Stimulated activated CD4-positive, alpha-beta T cell treated with anti-CD3 and anti-CD28 coated beads, Interleukin-4, amount 100 ng/mL, for 24 hours (primary cell): ENCODE data around the gene R3HCC1L.

Source experiments
- DNase-seq: peaks from one replicate; pipeline ENCODE4 v3.0.0-alpha.2; 2020

Gene R3HCC1L

GRCh38 chr10:98238391-98238790, 103.9 kb downstream of the R3HCC1L start:
- no peak for DNase-seq

DNA sequence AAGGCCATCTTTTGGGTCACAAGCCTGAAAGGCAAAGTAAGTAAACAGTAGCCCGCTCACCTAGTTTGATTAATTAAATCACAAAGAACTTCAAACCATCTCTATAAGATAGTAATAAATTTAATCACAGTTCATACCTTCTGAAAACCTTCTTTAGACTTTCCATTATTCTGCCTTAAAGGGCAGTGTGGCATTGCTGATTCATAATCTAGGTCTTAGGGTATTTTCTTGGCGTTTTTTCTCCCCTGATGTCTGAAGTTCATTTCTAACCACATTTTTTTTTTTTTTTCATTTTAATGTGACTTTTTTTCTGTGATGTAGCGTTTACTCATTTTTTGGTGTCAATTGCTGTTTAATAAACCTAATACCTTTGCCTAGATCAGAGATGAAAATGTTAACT, 106.1 kb downstream of the R3HCC1L start:
- no peak for DNase-seq

DNA sequence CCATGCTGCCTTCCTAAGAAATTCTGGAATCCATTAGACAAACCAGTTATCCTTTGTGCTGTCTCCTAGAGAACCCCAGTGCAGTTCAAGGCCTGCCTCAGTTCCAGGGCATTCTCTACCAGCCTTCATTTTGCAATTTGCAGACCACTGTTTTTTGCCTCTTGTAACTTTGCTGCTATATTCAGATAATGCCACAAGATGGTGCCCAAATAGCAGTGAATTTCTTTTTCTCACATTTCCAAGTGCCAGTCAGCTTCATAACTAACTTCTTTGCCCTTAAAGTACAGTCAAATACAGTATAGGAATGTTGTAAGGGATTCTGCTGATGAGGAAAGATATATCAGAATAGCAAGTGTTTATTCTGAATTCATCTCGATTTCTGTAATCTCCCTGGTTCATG, 108.4 kb downstream of the R3HCC1L start:
- no peak for DNase-seq

DNA sequence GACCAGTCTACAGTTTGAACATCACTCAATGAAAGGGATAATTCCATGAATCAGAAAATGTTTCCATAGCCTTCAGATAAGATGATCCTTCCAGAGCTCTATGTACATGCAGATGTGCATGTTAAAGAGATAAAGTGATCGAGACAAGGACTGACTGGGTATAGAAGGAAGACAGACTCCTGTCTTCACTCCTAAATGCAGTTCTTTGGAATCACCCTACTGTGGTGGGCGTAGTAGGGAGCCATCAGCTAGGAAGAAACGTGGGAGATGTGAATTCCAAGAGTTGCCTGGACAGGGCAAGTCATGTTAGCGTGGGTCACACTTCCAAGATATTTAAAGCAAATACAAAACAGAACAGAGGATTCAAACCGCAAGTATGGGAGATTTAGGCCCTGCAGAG, 109.7 kb downstream of the R3HCC1L start:
- DNase-seq, result no peak

- DNase-seq, result no peak
Measured at GRCh38 chr10:98244586-98244985, 110.1 kb downstream of the R3HCC1L start.

- DNase-seq, result no peak
Measured at GRCh38 chr10:98246911-98247805, 112.7 kb downstream of the R3HCC1L start.

DNA sequence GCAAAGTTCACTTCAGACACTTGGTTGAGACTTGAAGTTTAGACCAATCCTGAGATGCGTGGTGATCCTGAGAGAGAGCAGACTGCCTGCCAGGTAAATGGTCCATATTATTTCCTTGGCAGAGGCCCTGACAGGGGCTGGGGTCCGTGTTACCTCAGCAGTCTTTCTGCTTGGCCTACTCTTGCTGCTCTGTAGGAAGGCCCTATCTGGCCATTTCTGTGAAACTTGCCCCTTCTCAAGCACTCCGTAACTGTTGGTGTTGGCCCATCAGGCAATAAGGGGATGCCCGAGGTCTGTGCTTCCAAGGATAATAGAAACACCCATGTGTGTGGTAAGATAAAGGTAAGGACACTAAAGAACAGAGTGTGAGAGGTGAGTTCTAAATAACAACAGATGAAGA, 113.6 kb downstream of the R3HCC1L start:
- DNase-seq, result no peak

DNA sequence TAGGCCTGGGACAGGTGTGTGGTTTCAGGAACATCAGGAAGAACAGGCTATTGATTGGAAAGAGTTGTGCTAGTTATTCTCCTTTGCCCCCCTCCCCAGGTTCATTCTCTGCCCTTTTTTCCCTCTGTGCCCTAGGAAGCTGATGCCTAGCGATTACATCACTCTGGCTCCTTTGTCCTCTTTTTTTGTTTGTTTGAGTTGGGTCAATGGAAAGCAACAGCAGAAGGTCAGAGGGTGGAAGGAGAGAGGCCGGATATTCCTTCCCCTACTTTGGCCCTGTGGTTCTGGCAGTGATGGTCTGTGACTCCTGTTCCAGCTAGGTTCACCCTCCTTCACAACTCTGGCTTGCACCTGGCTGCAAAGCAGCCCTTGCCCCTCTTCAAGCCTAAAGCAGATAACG, 114.7 kb downstream of the R3HCC1L start:
- no peak for DNase-seq

- DNase-seq, result no peak
Measured at GRCh38 chr10:98251399-98251798, 116.9 kb downstream of the R3HCC1L start.

GRCh38 chr10:98252464-98252863, 118.0 kb downstream of the R3HCC1L start:
- no peak for DNase-seq

DNA sequence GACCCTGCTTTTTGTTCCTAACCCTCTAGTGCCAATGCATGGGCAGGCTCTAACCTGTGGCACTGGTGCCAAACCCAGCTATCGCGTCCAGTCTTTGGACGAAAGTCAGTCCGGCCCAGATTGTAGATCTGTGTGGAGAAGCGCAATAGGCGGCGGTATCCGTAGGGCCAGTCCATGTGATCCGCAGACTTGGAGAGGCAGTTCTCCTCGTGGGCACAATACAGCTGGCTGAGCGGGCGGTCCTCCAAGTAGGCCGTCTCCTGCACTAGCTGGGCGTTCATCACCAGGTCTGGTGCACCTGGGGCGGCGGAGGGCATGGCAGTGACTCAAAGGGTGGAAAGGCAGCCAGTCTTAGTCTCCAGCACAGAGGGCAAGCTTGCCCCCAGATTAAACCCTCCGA, 119.0 kb downstream of the R3HCC1L start:
- DNase-seq, result no peak

- no peak for DNase-seq
Measured at GRCh38 chr10:98254234-98254974, 119.9 kb downstream of the R3HCC1L start.

GRCh38 chr10:98255146-98255877, 120.9 kb downstream of the R3HCC1L start:
- DNase-seq, result no peak

- no peak for DNase-seq
Measured at GRCh38 chr10:98256692-98257091, 122.2 kb downstream of the R3HCC1L start.

GRCh38 chr10:98257198-98257597, 122.7 kb downstream of the R3HCC1L start:
- DNase-seq, result no peak

DNA sequence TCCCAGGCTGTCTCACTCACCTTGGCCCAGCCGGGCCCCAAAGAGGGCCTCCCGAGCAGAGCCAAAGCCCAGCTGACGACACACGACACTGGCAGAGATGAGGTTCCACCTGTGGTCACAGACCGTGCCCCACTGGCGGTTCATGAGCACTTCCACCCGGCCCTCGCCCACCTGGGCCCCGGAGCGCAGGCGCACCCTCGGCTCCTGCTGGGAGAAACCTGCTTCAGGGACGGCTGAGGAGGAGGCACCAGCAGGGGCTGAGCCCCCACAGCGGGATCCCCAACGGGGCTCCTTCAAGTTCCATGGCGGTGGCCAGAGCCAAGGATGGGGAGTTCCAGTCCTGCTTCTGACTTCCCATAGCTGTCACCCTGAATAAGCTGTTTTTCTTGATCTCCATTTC, 123.5 kb downstream of the R3HCC1L start:
- no peak for DNase-seq

GRCh38 chr10:98258683-98259454, 124.4 kb downstream of the R3HCC1L start:
- DNase-seq, result no peak

DNA sequence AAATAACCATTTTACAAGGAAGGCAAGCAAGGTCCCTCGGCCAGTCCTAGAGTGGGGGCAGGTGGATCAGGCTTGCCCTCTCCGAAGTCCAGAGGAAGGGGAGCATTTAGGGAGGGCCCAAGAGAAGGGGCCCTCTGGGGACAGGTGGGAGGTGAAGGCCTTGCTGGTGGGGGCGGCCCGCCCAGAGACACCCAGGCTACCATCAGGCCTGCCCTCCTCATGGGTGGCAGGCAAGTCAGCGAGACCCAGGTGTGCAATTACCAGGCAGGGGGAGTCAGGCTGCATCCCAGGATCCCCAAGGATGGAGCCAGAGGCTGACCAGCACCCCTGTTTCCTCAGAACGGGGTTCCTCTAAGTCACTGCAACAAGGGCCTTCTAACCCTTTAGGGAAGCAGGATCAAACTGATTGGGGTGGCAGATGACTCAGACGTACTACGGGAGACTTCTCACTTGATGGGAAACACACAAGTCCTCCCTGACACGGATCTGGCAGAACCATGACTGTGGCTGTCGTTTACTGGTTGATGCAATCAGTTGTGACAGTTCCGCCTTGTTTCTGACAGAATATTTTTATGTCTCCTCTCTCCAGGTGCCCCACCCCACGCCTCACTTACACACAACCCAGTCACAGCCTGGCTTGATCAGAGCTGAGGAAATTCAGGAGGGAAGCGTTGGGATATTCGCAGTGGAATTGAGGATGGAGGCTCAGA, 125.3 kb downstream of the R3HCC1L start:
- no peak for DNase-seq

- no peak for DNase-seq
Measured at GRCh38 chr10:98260350-98260749, 125.9 kb downstream of the R3HCC1L start.

GRCh38 chr10:98260752-98261151, 126.3 kb downstream of the R3HCC1L start:
- DNase-seq, result no peak

GRCh38 chr10:98261436-98262277, 127.2 kb downstream of the R3HCC1L start:
- no peak for DNase-seq
